Bronchial epithelial cell (primary cell): ENCODE data around the gene TSTD2. TPM values are rescaled to one million over a fixed set of nuclear protein-coding genes. Genes with fewer than 3 reads are reported as not detected.

Experiments
- DNase-seq: peaks from one replicate; pipeline ENCODE4 v3.0.0-alpha.2; 2010; ENCODE audit warnings: low read depth
- FAIRE-seq: peaks from 2 replicates; lab custom pipeline; 2011; peaks lifted over from hg19 to GRCh38; lab: Jason Lieb, UNC
- H3K27me3 ChIP-seq: 2 replicates; pipeline ENCODE4 v1.5.1; 2011; ENCODE audit warnings: low read length; ENCODE audit not compliant: control insufficient read depth, insufficient read depth
- H3K36me3 ChIP-seq: 2 replicates; pipeline ENCODE4 v1.5.1; 2011; ENCODE audit warnings: low read length; ENCODE audit not compliant: control insufficient read depth, insufficient read depth
- H3K4me3 ChIP-seq: 2 replicates; pipeline ENCODE4 v1.5.1; 2011; ENCODE audit warnings: mild to moderate bottlenecking, low read depth, low read length, control low read depth
- CTCF ChIP-seq: IDR thresholded peaks from 2 replicates; pipeline ENCODE4 v1.5.1; 2011; ENCODE audit warnings: mild to moderate bottlenecking, moderate library complexity, low read length, control low read depth, inconsistent platforms; ENCODE audit not compliant: insufficient read depth, severe bottlenecking
- total RNA-seq: library from RNA; depleted of rRNA; stranded (reverse); fragments of >200 nt; gene quantifications from 2 replicates; pipeline ENCODE4 v1.2.1, GENCODE V29; 2014

Gene TSTD2
- total RNA-seq, 1 donor from 2014 or later, result 15.0 TPM

- no peak for DNase-seq
- Histone ChIP-seq H3K27me3 (no peaks in the 10 kb centered on the region), H3K36me3 (peaks cover 21% of the 10 kb centered on the region), H3K4me3 (no peak overlapping the region)
- TF ChIP-seq CTCF, result no peak
- no peak for FAIRE-seq
Observed at GRCh38 chr9:97659771-97660170, 26.6 kb upstream of the TSTD2 start.

GRCh38 chr9:97658707-97659106 is 25.5 kb upstream of the TSTD2 start:
- H3K36me3 ChIP-seq, result peaks cover 16% of the 10 kb centered on the region
- no peak for FAIRE-seq
- no peaks in the 10 kb centered on the region for H3K27me3 ChIP-seq
- TF ChIP-seq CTCF, result no peak
- no peak for DNase-seq
- no peak overlapping the region for H3K4me3 ChIP-seq

GRCh38 chr9:97651646-97652045 is 18.5 kb upstream of the TSTD2 start:
- Histone ChIP-seq H3K4me3 (no peak overlapping the region), H3K27me3 (no peaks in the 10 kb centered on the region), H3K36me3 (peaks cover 6% of the 10 kb centered on the region)
- DNase-seq (no peak), FAIRE-seq (no peak)
- no peak for TF ChIP-seq CTCF

- Histone ChIP-seq H3K27me3 (no peaks in the 10 kb centered on the region), H3K36me3 (peaks cover 3% of the 10 kb centered on the region)
Observed at GRCh38 chr9:97647996-97648395, 14.8 kb upstream of the TSTD2 start.

GRCh38 chr9:97645720-97646119 is 12.6 kb upstream of the TSTD2 start:
- Histone ChIP-seq H3K4me3 (no peak overlapping the region), H3K27me3 (no peaks in the 10 kb centered on the region), H3K36me3 (peaks cover 6% of the 10 kb centered on the region)
- FAIRE-seq (no peak), DNase-seq (no peak)
- no peak for TF ChIP-seq CTCF

More at GRCh38 chr9:97647996-97648395, 14.8 kb upstream of the TSTD2 start:
- no peak for FAIRE-seq
- TF ChIP-seq CTCF, result no peak
- no peak for DNase-seq
- no peak overlapping the region for H3K4me3 ChIP-seq

GRCh38 chr9:97640325-97640724 is 7.2 kb upstream of the TSTD2 start:
- TF ChIP-seq CTCF, result no peak
- Histone ChIP-seq H3K36me3 (peaks cover 4% of the 10 kb centered on the region), H3K27me3 (no peaks in the 10 kb centered on the region), H3K4me3 (no peak overlapping the region)
- FAIRE-seq (no peak), DNase-seq (no peak)
